GM23248 (cell line): ENCODE data around the gene ARHGAP44.

Source experiments
- EZH2 ChIP-seq: fragments of 200-600 bp; sonication (generic); IDR thresholded peaks from 2 replicates; pipeline ENCODE4 v1.6.1; 2018; ENCODE audit warnings: antibody characterized with exemption, mild to moderate bottlenecking; ENCODE audit not compliant: insufficient read depth, poor library complexity, severe bottlenecking
- EZH2phosphoT487 ChIP-seq: fragments of 200-600 bp; sonication (generic); IDR thresholded peaks from 2 replicates; pipeline ENCODE4 v1.6.1; 2018; ENCODE audit warnings: antibody characterized with exemption, moderate library complexity, mild to moderate bottlenecking, low read depth; ENCODE audit not compliant: insufficient read depth

DNA sequence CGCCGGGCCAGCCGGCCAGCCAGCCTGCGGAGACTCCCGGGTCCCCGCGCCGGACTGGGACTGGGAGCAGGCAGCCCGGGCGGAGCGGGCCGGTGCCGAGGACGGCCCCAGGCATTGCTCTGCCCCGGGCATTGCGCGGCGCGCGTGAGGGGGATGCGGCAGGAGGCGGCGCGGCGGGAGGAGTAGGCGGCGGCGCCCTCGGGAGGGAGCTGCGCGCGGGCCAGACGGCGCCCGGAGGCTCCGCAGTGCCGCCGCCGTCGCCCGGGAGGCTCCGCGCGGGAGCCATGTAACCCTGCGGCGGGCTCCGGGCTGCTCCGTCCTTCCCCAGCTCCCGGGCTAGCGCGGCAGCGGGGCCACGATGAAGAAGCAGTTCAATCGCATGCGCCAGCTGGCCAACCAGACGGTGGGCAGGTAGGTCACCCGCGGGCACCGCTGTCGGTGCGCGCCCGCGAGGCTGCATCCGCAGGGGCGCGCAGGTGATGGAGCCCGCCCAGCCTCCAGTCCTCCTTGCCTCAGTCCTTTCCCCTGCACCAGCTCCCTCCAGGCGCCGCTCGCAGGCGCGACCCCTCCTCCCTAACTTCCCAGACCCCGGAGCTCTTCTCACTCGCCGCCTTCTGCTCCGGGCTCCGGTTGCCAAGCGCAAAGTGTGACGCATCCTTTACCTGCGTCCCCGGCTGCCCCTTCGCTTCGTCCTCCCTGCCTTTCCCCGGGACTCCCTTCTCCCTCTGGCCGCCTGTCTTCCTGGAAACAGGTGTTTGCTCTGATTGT lies at the start of gene ARHGAP44:
- TF ChIP-seq EZH2 (no peak), EZH2phosphoT487 (no peak)
